Activated T-helper 2 cell treated with anti-CD3 and anti-CD28 coated beads, Interferon-gamma antibody, Interleukin-2, Interleukin-4, amounts not matched to agents 10 μg/mL and 5 μg/mL and 100 μg/mL, durations not matched to agents 14 hours and 24 hours and 36 hours (primary cell): ENCODE results near the gene CATSPERB. TPM values are rescaled to one million over a fixed set of nuclear protein-coding genes. Genes with fewer than 3 reads are reported as not detected.
"Not testable (repeated sequence)": the region's sequence is repeated elsewhere in the genome, so short reads cannot be mapped to it uniquely, and the experiment has no call there.

ENCODE experiments used
- DNase-seq: peaks from one replicate; pipeline ENCODE4 v3.0.0; 2021; ENCODE audit warnings: low spot score
- H3K27ac Mint-ChIP-seq: one replicate; pipeline ENCODE4 v1.8.0; 2021; ENCODE audit warnings: mixed read lengths
- H3K27me3 Mint-ChIP-seq: one replicate; pipeline ENCODE4 v1.8.0; 2021; ENCODE audit warnings: low read depth, mixed read lengths
- H3K36me3 Mint-ChIP-seq: one replicate; pipeline ENCODE4 v1.8.0; 2021; ENCODE audit warnings: low read depth, mixed read lengths
- H3K4me1 Mint-ChIP-seq: one replicate; pipeline ENCODE4 v1.8.0; 2021; ENCODE audit warnings: low read depth, mixed read lengths
- H3K4me3 Mint-ChIP-seq: one replicate; pipeline ENCODE4 v1.8.0; 2021; ENCODE audit warnings: low read depth, mild to moderate bottlenecking, moderate library complexity, mixed read lengths
- H3K9me3 Mint-ChIP-seq: one replicate; pipeline ENCODE4 v1.8.0; 2021; ENCODE audit warnings: mixed read lengths
- intact Hi-C: fragments of 100-400 bp; cut with micrococcal nuclease; formaldehyde crosslinking; loops from one replicate; pipeline ENCODE4 v1.15.1; 2023
- total RNA-seq: library from RNA; stranded (reverse); gene quantifications from 2 replicates; pipeline ENCODE4 v1.2.3, GENCODE V29; 2022

Gene CATSPERB
- total RNA-seq, 1 donor from 2014 or later, result 0.46 TPM

- peak overlapping the region; percentile 13 for H3K4me3 Mint-ChIP-seq
Observed at GRCh38 chr14:91681893-91682563, 49.9 kb downstream of the CATSPERB start.

DNA sequence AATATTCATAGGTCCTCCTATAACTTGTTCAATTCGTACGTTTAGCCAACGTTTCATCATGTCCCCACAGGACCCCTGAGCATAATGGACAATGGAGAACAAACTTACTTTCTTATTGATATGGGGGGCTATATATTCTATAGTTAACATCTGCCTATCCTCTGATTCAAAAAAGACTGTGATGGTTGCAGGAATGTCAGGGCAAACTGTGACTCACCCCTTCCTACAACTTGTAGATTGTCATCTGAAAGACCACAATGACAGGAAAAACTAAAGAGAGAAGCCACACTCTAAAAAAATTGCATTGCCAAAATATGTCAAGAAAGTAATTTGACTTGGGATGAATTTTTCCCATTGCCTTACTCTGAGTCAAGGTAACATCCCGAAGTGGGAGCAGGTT is 50.8 kb downstream of the CATSPERB start:
- Mint-ChIP-seq H3K27me3 (no peaks in the 10 kb centered on the region), H3K4me3 (no peak overlapping the region), H3K4me1 (peaks cover 19% of the 10 kb centered on the region), H3K27ac (peak overlapping the region; percentile 33), H3K36me3 (peaks cover 13% of the 10 kb centered on the region), H3K9me3 (peaks cover 39% of the 10 kb centered on the region)
- DNase-seq, result no peak
- intact Hi-C loops, result no loop called here

More at GRCh38 chr14:91681893-91682563, 49.9 kb downstream of the CATSPERB start:
- Mint-ChIP-seq H3K4me1 (peaks cover 19% of the 10 kb centered on the region), H3K27ac (peak overlapping the region; percentile 82), H3K36me3 (peaks cover 9% of the 10 kb centered on the region), H3K9me3 (peaks cover 30% of the 10 kb centered on the region), H3K27me3 (no peaks in the 10 kb centered on the region)
- no peak for DNase-seq
- intact Hi-C loops, result no loop called here

- peaks cover 13% of the 10 kb centered on the region for H3K36me3 Mint-ChIP-seq
- DNase-seq, result no peak
- H3K4me3 Mint-ChIP-seq, result no peak overlapping the region
- H3K9me3 Mint-ChIP-seq, result peaks cover 44% of the 10 kb centered on the region
- intact Hi-C loops, result no loop called here
- no peak overlapping the region for H3K27ac Mint-ChIP-seq
- H3K27me3 Mint-ChIP-seq, result no peaks in the 10 kb centered on the region
- H3K4me1 Mint-ChIP-seq, result peaks cover 19% of the 10 kb centered on the region
Observed at GRCh38 chr14:91679273-91679672, 52.6 kb downstream of the CATSPERB start.

DNA sequence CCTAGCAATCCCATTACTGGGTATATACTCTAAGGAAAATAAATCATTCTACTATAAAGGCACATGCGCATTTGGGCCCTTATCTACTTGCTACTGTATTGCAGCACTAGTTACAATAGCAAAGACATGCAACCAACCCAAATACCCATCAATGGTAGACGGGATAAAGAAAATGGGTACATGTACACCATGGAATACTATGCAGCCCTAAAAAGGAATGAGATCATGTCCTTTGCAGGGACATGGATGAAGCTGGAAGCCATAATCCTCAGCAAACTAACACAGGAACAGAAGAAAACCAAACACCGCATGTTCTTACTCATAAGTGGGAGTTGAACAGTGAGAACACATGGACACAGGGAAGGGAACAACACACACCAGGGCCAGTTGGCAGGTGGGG is 54.2 kb downstream of the CATSPERB start:
- intact Hi-C loops, H3K27me3 Mint-ChIP-seq, H3K4me3 Mint-ChIP-seq, DNase-seq: not testable (repeated sequence)
- Mint-ChIP-seq H3K36me3 (peaks cover 17% of the 10 kb centered on the region), H3K9me3 (peaks cover 53% of the 10 kb centered on the region), H3K4me1 (peaks cover 19% of the 10 kb centered on the region), H3K27ac (peak overlapping the region; percentile 18)

DNA sequence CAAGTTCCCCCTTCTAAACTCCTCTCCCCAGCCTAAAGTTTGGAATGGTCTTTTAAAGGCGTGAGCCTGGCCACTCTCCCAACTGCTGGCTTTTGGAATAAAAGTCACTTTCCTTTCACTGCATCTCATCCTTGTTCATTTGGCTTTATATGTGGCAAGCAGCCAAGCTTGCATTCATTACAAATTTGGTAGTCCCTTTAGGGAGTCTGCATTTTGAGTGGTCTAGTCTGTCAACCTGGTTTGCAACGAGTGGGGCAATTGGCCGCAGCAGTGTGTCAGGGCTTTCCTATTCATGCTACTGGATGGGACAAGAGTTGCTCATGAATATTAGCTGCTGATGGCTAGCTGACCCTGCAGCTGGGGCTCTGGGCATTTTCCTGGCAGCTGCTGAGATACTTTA is 57.0 kb downstream of the CATSPERB start:
- intact Hi-C loops, result no loop called here
- Mint-ChIP-seq H3K4me3 (no peak overlapping the region), H3K9me3 (peaks cover 45% of the 10 kb centered on the region), H3K27me3 (no peaks in the 10 kb centered on the region), H3K4me1 (peaks cover 2% of the 10 kb centered on the region), H3K27ac (no peak overlapping the region), H3K36me3 (peaks cover 18% of the 10 kb centered on the region)
- no peak for DNase-seq

DNA sequence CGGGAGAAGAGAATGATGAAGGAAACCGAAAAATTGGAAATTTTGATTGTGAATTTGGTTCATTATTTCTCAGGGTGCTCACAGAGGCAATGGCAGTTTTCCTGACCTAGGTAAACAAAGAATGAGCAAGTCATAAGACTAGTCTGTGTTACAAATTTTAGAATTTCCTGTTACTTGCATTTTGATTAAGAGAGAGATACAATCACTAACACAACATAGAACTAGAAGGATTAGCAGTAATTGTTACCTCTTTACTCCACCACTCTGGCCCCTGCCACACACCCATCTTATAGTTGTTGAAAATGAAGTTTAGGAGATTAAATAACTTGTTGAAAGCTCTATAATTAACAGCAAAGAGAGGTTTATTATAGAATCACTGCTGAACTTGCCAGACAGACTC is 62.0 kb downstream of the CATSPERB start:
- H3K27me3 Mint-ChIP-seq, result no peaks in the 10 kb centered on the region
- H3K27ac Mint-ChIP-seq, result peak overlapping the region; percentile 66
- no peak overlapping the region for H3K4me3 Mint-ChIP-seq
- peaks cover 17% of the 10 kb centered on the region for H3K9me3 Mint-ChIP-seq
- peaks cover 10% of the 10 kb centered on the region for H3K4me1 Mint-ChIP-seq
- peaks cover 37% of the 10 kb centered on the region for H3K36me3 Mint-ChIP-seq
- intact Hi-C loops, result no loop called here
- no peak for DNase-seq

DNA sequence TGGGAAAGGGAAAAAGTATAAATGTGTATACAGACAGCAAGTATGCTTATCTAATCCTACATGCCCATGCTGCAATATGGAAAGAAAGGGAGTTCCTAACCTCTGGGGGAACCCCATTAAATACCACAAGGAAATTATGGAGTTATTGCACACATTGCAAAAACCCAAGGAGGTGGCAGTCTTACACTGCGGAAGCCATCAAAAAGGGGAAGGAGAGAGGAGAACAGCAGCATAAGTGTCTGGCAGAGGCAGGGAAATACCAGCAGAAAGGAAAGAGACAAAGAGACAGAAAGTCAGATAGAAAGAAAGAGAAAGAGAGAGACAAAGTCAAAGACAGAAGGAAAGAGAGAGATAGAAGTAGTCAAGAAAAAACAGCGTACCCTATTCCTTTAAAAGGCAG is 64.8 kb downstream of the CATSPERB start:
- intact Hi-C loops, H3K27me3 Mint-ChIP-seq, H3K27ac Mint-ChIP-seq, DNase-seq, H3K9me3 Mint-ChIP-seq, H3K4me3 Mint-ChIP-seq: not testable (repeated sequence)
- Mint-ChIP-seq H3K4me1 (peaks cover 10% of the 10 kb centered on the region), H3K36me3 (peaks cover 29% of the 10 kb centered on the region)

DNA sequence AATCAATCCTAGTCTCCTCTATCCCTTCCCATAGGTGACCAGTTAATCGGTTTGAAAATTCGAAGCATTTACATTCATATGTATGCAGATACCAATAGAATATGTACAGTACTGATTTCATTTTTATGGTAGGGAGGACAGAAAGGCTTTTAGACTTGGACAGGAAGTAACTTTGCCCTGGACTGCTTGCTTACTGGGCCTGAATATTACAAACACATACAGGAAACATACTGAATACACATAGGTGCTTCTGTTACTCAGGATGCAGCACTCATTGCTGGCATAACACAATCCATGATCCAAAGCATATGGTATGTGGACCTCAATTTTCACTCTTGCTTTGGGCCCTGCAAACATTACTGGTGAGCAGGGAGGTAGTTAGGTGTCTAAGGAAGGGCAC is 71.1 kb downstream of the CATSPERB start:
- intact Hi-C loops, result no loop called here
- no peaks in the 10 kb centered on the region for H3K4me1 Mint-ChIP-seq
- peaks cover 11% of the 10 kb centered on the region for H3K9me3 Mint-ChIP-seq
- no peaks in the 10 kb centered on the region for H3K27me3 Mint-ChIP-seq
- no peak for DNase-seq
- peaks cover 3% of the 10 kb centered on the region for H3K36me3 Mint-ChIP-seq
- H3K27ac Mint-ChIP-seq, result no peak overlapping the region
- H3K4me3 Mint-ChIP-seq, result no peak overlapping the region

GRCh38 chr14:91654836-91655235 is 77.0 kb downstream of the CATSPERB start:
- DNase-seq, result no peak

GRCh38 chr14:91653451-91653850 is 78.4 kb downstream of the CATSPERB start:
- intact Hi-C loops, result loop anchor here (5.0 kb wide), 2 partner anchors 259 to 344 kb away; no protein-coding TSS in a partner anchor
- peaks cover 7% of the 10 kb centered on the region for H3K9me3 Mint-ChIP-seq

More at GRCh38 chr14:91654836-91655235, 77.0 kb downstream of the CATSPERB start:
- Mint-ChIP-seq H3K4me3 (no peak overlapping the region), H3K27me3 (no peaks in the 10 kb centered on the region), H3K4me1 (no peaks in the 10 kb centered on the region), H3K9me3 (peaks cover 7% of the 10 kb centered on the region), H3K27ac (no peak overlapping the region), H3K36me3 (no peaks in the 10 kb centered on the region)
- intact Hi-C loops, result loop anchor here (5.0 kb wide), 2 partner anchors 257 to 342 kb away; no protein-coding TSS in a partner anchor

GRCh38 chr14:91649930-91650329 is 82.0 kb downstream of the CATSPERB start:
- peaks cover 5% of the 10 kb centered on the region for H3K36me3 Mint-ChIP-seq
- no peak for DNase-seq
- intact Hi-C loops, result loop anchor here (5.0 kb wide), 2 partner anchors 262 to 347 kb away; no protein-coding TSS in a partner anchor
- no peaks in the 10 kb centered on the region for H3K4me1 Mint-ChIP-seq
- H3K4me3 Mint-ChIP-seq, result no peak overlapping the region
- H3K9me3 Mint-ChIP-seq, result peaks cover 6% of the 10 kb centered on the region
- H3K27me3 Mint-ChIP-seq, result no peaks in the 10 kb centered on the region
- no peak overlapping the region for H3K27ac Mint-ChIP-seq

More at GRCh38 chr14:91653451-91653850, 78.4 kb downstream of the CATSPERB start:
- DNase-seq, result no peak
- H3K36me3 Mint-ChIP-seq, result no peaks in the 10 kb centered on the region
- no peaks in the 10 kb centered on the region for H3K27me3 Mint-ChIP-seq
- no peak overlapping the region for H3K4me3 Mint-ChIP-seq
- H3K27ac Mint-ChIP-seq, result no peak overlapping the region
- H3K4me1 Mint-ChIP-seq, result no peaks in the 10 kb centered on the region

DNA sequence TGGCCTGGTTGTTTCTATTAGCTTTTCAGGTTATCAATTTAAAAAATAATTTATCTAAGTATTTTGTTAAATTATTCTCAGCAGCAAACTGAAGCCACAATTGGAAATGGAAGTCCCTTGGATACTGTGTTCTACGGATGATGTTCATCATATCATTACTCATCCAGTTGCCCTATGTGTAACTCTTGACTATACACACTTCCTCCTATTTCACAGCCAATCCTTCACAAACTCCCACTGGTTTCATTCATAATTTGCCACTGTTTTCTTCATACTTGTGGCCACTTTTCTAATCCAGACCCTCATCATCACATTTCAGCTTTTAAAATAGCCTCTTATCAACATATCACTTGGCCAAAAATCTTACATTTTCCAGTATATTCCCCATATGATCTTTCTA is 84.0 kb downstream of the CATSPERB start:
- Mint-ChIP-seq H3K4me3 (no peak overlapping the region), H3K27me3 (no peaks in the 10 kb centered on the region), H3K36me3 (peaks cover 5% of the 10 kb centered on the region), H3K9me3 (peaks cover 6% of the 10 kb centered on the region), H3K4me1 (no peaks in the 10 kb centered on the region), H3K27ac (no peak overlapping the region)
- intact Hi-C loops, result no loop called here
- no peak for DNase-seq

- no peak for DNase-seq
- Mint-ChIP-seq H3K9me3 (no peaks in the 10 kb centered on the region), H3K36me3 (no peaks in the 10 kb centered on the region), H3K27ac (no peak overlapping the region), H3K27me3 (peaks cover 2% of the 10 kb centered on the region), H3K4me3 (no peak overlapping the region), H3K4me1 (no peaks in the 10 kb centered on the region)
- intact Hi-C loops, result no loop called here
Observed at GRCh38 chr14:91636604-91637003, 95.3 kb downstream of the CATSPERB start.
